Spleen (tissue), 7 donors: ENCODE measurements around the gene RASGEF1B.

Experiments used
- CTCF ChIP-seq, 11 experiments: fragments of 200-600 bp in 7 of 11; fragments of 450-650 bp in 4 of 11; sonication (generic) in 4 of 11; IDR thresholded peaks in 8 of 11; conservative IDR thresholded peaks in 3 of 11; 1 replicate in 7 of 11; 2 replicates in 4 of 11; pipeline versions ENCODE4 v1.4.0 to v1.8.0; 2016 to 2021; ENCODE audit warnings: antibody characterized with exemption in 11 of 11, inconsistent platforms in 4 of 11, mild to moderate bottlenecking in 1 of 11
- POLR2AphosphoS5 ChIP-seq, 3 donors: sonication (generic); formaldehyde crosslinking; IDR thresholded peaks; one replicate each; pipeline ENCODE4 v1.5.1; 2017; ENCODE audit warnings: antibody characterized with exemption in 3 of 3
- donor health status: DM: no; HTN: no; CAD: no; lungs with moderate emphysema.
- donor health status: DM: no; HTN: no; CAD: no.
- donor health status: DM: no; HTN: no; CAD: no.

GRCh38 chr4:81389720-81390119 is 82.0 kb downstream of the RASGEF1B start:
- TF ChIP-seq POLR2AphosphoS5 (IDR thresholded peaks at IDR 0.05) (no peak), CTCF (IDR thresholded peaks at IDR 0.05 in 8 of 11, conservative IDR thresholded peaks at IDR 0.05 in 3 of 11) (no peak)
